IMR-90 (cell line): ENCODE data around the gene DNASE2. TPM values are rescaled to one million over a fixed set of nuclear protein-coding genes. Genes with fewer than 3 reads are reported as not detected.

Source experiments
- ATAC-seq: fragments of 200-7000 bp; cut with Tn5 transposase; 2 replicates; pipeline ENCODE4 v1.9.1; 2020; ENCODE audit warnings: low read depth, mild to moderate bottlenecking, moderate library complexity
- BruUV-seq: library from RNA; stranded (reverse); fragments of 400-500 nt; replicated peaks from 2 replicates; lab custom pipeline; 2021; lab: Mats Ljungman, UMichigan
- CTCF ChIA-PET: fragments of 300-600 bp; formaldehyde crosslinking; extraction: SDS; loops from one replicate; lab custom pipeline; 2021; ENCODE audit warnings: antibody characterized with exemption; lab: Yijun Ruan, JAX
- POLR2A ChIA-PET: fragments of 300-600 bp; sonication (Branson Sonifier 250); formaldehyde crosslinking; loops from one replicate; lab custom pipeline; 2022; ENCODE audit warnings: antibody characterized with exemption; ENCODE audit not compliant: unreplicated experiment; lab: Charles Lee
- DNase-seq: peaks from one replicate; pipeline ENCODE4 v3.0.0; 2013
- H2AFZ ChIP-seq: replicated peaks from 2 replicates; pipeline ENCODE3; 2013; ENCODE audit warnings: low read length, mild to moderate bottlenecking; ENCODE audit not compliant: poor library complexity
- H2AK5ac ChIP-seq: 2 replicates; pipeline ENCODE4 v1.6.1; 2013; ENCODE audit warnings: low read depth, low read length, inconsistent platforms
- H2AK9ac ChIP-seq: replicated peaks from 2 replicates; pipeline ENCODE3; 2013; ENCODE audit warnings: mild to moderate bottlenecking, low read depth, low read length, moderate library complexity; ENCODE audit not compliant: poor library complexity
- H2BK120ac ChIP-seq: 2 replicates; pipeline ENCODE4 v1.6.1; 2013; ENCODE audit warnings: low read depth, low read length, inconsistent platforms
- H2BK15ac ChIP-seq: 3 replicates; pipeline ENCODE4 v1.6.1; 2013; ENCODE audit warnings: low read depth, low read length, inconsistent platforms
- H2BK20ac ChIP-seq: 2 replicates; pipeline ENCODE4 v1.6.1; 2013; ENCODE audit warnings: low read depth, mild to moderate bottlenecking, inconsistent platforms, low read length, moderate library complexity
- H2BK5ac ChIP-seq: 2 replicates; pipeline ENCODE4 v1.6.1; 2013; ENCODE audit warnings: mild to moderate bottlenecking, low read depth, low read length, inconsistent platforms; ENCODE audit not compliant: poor library complexity, severe bottlenecking
- H3K14ac ChIP-seq: replicated peaks from 2 replicates; pipeline ENCODE4 v1.6.1; 2013; ENCODE audit warnings: low read depth, low read length, inconsistent platforms
- H3K18ac ChIP-seq: 2 replicates; pipeline ENCODE4 v1.6.1; 2013; ENCODE audit warnings: low read depth, low read length, control low read depth
- H3K23ac ChIP-seq: 2 replicates; pipeline ENCODE4 v1.6.1; 2013; ENCODE audit warnings: low read depth, low read length, inconsistent platforms
- H3K27ac ChIP-seq: 2 replicates; pipeline ENCODE4 v1.5.1; 2013; ENCODE audit warnings: mild to moderate bottlenecking, control low read depth, low read length; ENCODE audit not compliant: insufficient read depth
- H3K27me3 ChIP-seq: 2 replicates; pipeline ENCODE4 v1.6.1; 2013; ENCODE audit warnings: low read length; ENCODE audit not compliant: control insufficient read depth, insufficient read depth
- H3K36me3 ChIP-seq: 2 replicates; pipeline ENCODE4 v1.6.1; 2013; ENCODE audit warnings: low read length, mixed read lengths; ENCODE audit not compliant: control insufficient read depth, insufficient read depth
- H3K4ac ChIP-seq: 2 replicates; pipeline ENCODE4 v1.6.1; 2013; ENCODE audit warnings: low read depth, low read length, inconsistent platforms
- H3K4me1 ChIP-seq: 2 replicates; pipeline ENCODE4 v1.6.1; 2013; ENCODE audit warnings: low read length, mixed read lengths; ENCODE audit not compliant: control insufficient read depth, insufficient read depth
- H3K4me2 ChIP-seq: 2 replicates; pipeline ENCODE4 v1.6.1; 2013; ENCODE audit warnings: low read depth, mild to moderate bottlenecking, control low read depth, low read length, moderate library complexity
- H3K4me3 ChIP-seq: 2 replicates; pipeline ENCODE4 v1.5.1; 2013; ENCODE audit warnings: low read depth, mild to moderate bottlenecking, control low read depth, low read length, moderate library complexity; ENCODE audit not compliant: insufficient read depth
- H3K56ac ChIP-seq: 2 replicates; pipeline ENCODE4 v1.6.1; 2013; ENCODE audit warnings: low read length, inconsistent platforms; ENCODE audit not compliant: insufficient read depth; ENCODE audit errors: extremely low read depth
- H3K79me1 ChIP-seq, 2 experiments: 2 replicates each; pipeline ENCODE4 v1.6.1; 2013; ENCODE audit warnings: low read length in 2 of 2, inconsistent platforms in 1 of 2, low read depth in 1 of 2
- H3K9ac ChIP-seq: 2 replicates; pipeline ENCODE4 v1.6.1; 2013; ENCODE audit warnings: low read depth, low read length, control low read depth
- H3K9me1 ChIP-seq: 2 replicates; pipeline ENCODE4 v1.6.1; 2013; ENCODE audit warnings: low read length, inconsistent platforms; ENCODE audit not compliant: insufficient read depth
- H3K9me3 ChIP-seq: 2 replicates; pipeline ENCODE4 v1.6.1; 2013; ENCODE audit warnings: low read length; ENCODE audit not compliant: control insufficient read depth, insufficient read depth
- H4K20me1 ChIP-seq: 2 replicates; pipeline ENCODE4 v1.6.1; 2013; ENCODE audit warnings: low read length, inconsistent platforms; ENCODE audit not compliant: insufficient read depth
- H4K5ac ChIP-seq: 2 replicates; pipeline ENCODE4 v1.6.1; 2013; ENCODE audit warnings: mild to moderate bottlenecking, low read depth, low read length, control low read depth
- H4K8ac ChIP-seq, 2 experiments: 2 replicates each; pipeline ENCODE4 v1.6.1; 2013; ENCODE audit warnings: low read depth in 2 of 2, low read length in 2 of 2, control low read depth in 1 of 2, inconsistent platforms in 1 of 2
- H4K91ac ChIP-seq: 2 replicates; pipeline ENCODE4 v1.6.1; 2013; ENCODE audit warnings: low read depth, low read length, inconsistent platforms; ENCODE audit not compliant: insufficient read depth
- BHLHE40 ChIP-seq: fragments of 150-350 bp; IDR thresholded peaks from 2 replicates; pipeline ENCODE4 v1.6.1; 2016; ENCODE audit warnings: mild to moderate bottlenecking, low read depth, low read length
- ELK1 ChIP-seq: fragments of 150-350 bp; IDR thresholded peaks from 2 replicates; pipeline ENCODE4 v1.6.1; 2016; ENCODE audit warnings: low read depth, mild to moderate bottlenecking, low read length, moderate library complexity, borderline replicate concordance
- MXI1 ChIP-seq: IDR thresholded peaks from 2 replicates; pipeline ENCODE4 v1.6.1; 2012; ENCODE audit warnings: low read depth, mild to moderate bottlenecking, low read length, moderate library complexity, borderline replicate concordance
- NFE2L2 ChIP-seq: fragments of 150-350 bp; IDR thresholded peaks from 2 replicates; pipeline ENCODE4 v1.6.1; 2016; ENCODE audit warnings: low read depth, mild to moderate bottlenecking, low read length
- POLR2A ChIP-seq: IDR thresholded peaks from 2 replicates; pipeline ENCODE4 v1.6.1; 2012; ENCODE audit warnings: mild to moderate bottlenecking, low read depth, low read length
- RAD21 ChIP-seq: IDR thresholded peaks from 2 replicates; pipeline ENCODE4 v1.6.1; 2012; ENCODE audit warnings: low read length, improper control_type of control experiment
- SMC3 ChIP-seq: fragments of 150-350 bp; IDR thresholded peaks from 2 replicates; pipeline ENCODE4 v1.6.1; 2016; ENCODE audit warnings: low read depth, mild to moderate bottlenecking, antibody characterized with exemption, low read length, moderate library complexity
- USF2 ChIP-seq: fragments of 150-350 bp; IDR thresholded peaks from 2 replicates; pipeline ENCODE4 v1.6.1; 2017; ENCODE audit warnings: mild to moderate bottlenecking, antibody characterized with exemption, low read length, low read depth
- WGBS, 2 experiments: methylation state at CpG; one replicate each; pipeline versions ENCODE4 v1.1.5 to v1.1.7; 2013; ENCODE audit warnings: missing lambda C conversion rate in 2 of 2; ENCODE audit not compliant: insufficient read length in 1 of 2; ENCODE audit errors: extremely low coverage in 2 of 2; 5-methylcytosine and 5-hydroxymethylcytosine counted together
- dilution Hi-C: fragments of 300-500 bp; cut with HindIII; formaldehyde crosslinking; loops from one replicate; pipeline ENCODE4 v1.14.3; 2018; ENCODE audit warnings: low sequenced_read_pairs; ENCODE audit not compliant: unreplicated experiment
- in situ Hi-C: fragments of 300-500 bp; cut with MboI; formaldehyde crosslinking; loops from 3 replicates; pipeline ENCODE4 v1.14.3; 2019; ENCODE audit warnings: low sequenced_read_pairs, inconsistent platforms, mixed read lengths
- intact Hi-C: fragments of 100-400 bp; cut with micrococcal nuclease; formaldehyde crosslinking; loops from 2 replicates; pipeline ENCODE4 v1.10.0; 2022
- polyA plus RNA-seq, 3 experiments: library from polyadenylated mRNA; depleted of rRNA; stranded (reverse); fragments of >200 nt; gene quantifications; 2 replicates each; pipeline ENCODE4 v1.2.3, GENCODE V29; 2012; ENCODE audit warnings: low replicate concordance in 1 of 3
- total RNA-seq: library from RNA; depleted of rRNA; stranded (reverse); fragments of >200 nt; gene quantifications from 2 replicates; pipeline ENCODE4 v1.2.3, GENCODE V29; 2012

Gene DNASE2
- total and polyA plus RNA-seq, 2 of the 4 experiments (the other 2 are of a cell fraction): 9.5 to 31.1 TPM

GRCh38 chr19:12912571-12912970 is 31.3 kb upstream of the DNASE2 start:
- Histone ChIP-seq H4K20me1 (no peaks in the 10 kb centered on the region), H3K79me1 (no peaks in the 10 kb centered on the region), H3K4me2 (peak overlapping the region; percentile 4; the same call in 1 of the 2 replicates), H2BK15ac (no peak overlapping the region), H2BK120ac (no peak overlapping the region), H2BK5ac (no peak overlapping the region), H2AK9ac (no peak overlapping the region), H3K27ac (no peak overlapping the region), H2AFZ (peak overlapping the region; percentile 79), H3K9me3 (no peaks in the 10 kb centered on the region), H3K56ac (no peak overlapping the region), H4K5ac (no peak overlapping the region; the same call in 1 of the 2 replicates), H3K18ac (no peak overlapping the region), H3K4me3 (no peak overlapping the region), H3K36me3 (no peaks in the 10 kb centered on the region), H3K23ac (0 out of 2 replicates have a peak overlapping the region, but pooled peaks have one; percentile 23), H3K9me1 (no peaks in the 10 kb centered on the region), H4K91ac (no peak overlapping the region), H4K8ac (0 out of 4 replicates have a peak overlapping the region, but pooled peaks of 1 of the 2 experiments have one; percentile 41), H2BK20ac (no peak overlapping the region), H3K27me3 (no peaks in the 10 kb centered on the region), H3K9ac (no peak overlapping the region), H3K14ac (no peak overlapping the region), H2AK5ac (no peak overlapping the region), H3K4me1 (peaks cover 6% of the 10 kb centered on the region), H3K4ac (no peak overlapping the region)
- TF ChIP-seq USF2 (no peak), POLR2A (no peak), RAD21 (no peak), BHLHE40 (no peak), MXI1 (no peak), ELK1 (no peak), NFE2L2 (no peak), SMC3 (no peak)
- intact Hi-C loops (no loop called here), dilution Hi-C loops (no loop called here), in situ Hi-C loops (no loop called here)
- CTCF ChIA-PET: no interaction called here
- ATAC-seq: no peak; the same call in 1 of the 2 replicates
- no TSS peak for BruUV-seq
- POLR2A ChIA-PET: no interaction called here
- 10% methylated on average over 2 of the region's 4 CpGs; no CpG with 5 or more reads in 1 of the 2 experiments for WGBS, 2 experiments
- no peak for DNase-seq
